Osteocyte (in vitro differentiated cells): ENCODE measurements around the gene LRRC27. TPM values are rescaled to one million over a fixed set of nuclear protein-coding genes. Genes with fewer than 3 reads are reported as not detected.

ENCODE experiments used
- DNase-seq: peaks from one replicate; pipeline ENCODE4 v3.0.0; 2021; ENCODE audit warnings: mixed read lengths; ENCODE audit not compliant: unreplicated experiment; ENCODE audit errors: extremely low spot score
- H3K27ac Mint-ChIP-seq: one replicate; pipeline ENCODE4 v1.8.0; 2021; ENCODE audit warnings: mild to moderate bottlenecking, mixed read lengths; ENCODE audit not compliant: unreplicated experiment
- H3K27me3 Mint-ChIP-seq: one replicate; pipeline ENCODE4 v1.8.0; 2021; ENCODE audit warnings: mixed read lengths; ENCODE audit not compliant: unreplicated experiment
- H3K36me3 Mint-ChIP-seq: one replicate; pipeline ENCODE4 v1.8.0; 2021; ENCODE audit warnings: mixed read lengths; ENCODE audit not compliant: unreplicated experiment
- H3K4me1 Mint-ChIP-seq: one replicate; pipeline ENCODE4 v1.8.0; 2021; ENCODE audit warnings: mixed read lengths; ENCODE audit not compliant: unreplicated experiment
- H3K4me3 Mint-ChIP-seq: one replicate; pipeline ENCODE4 v1.8.0; 2021; ENCODE audit warnings: mild to moderate bottlenecking, moderate library complexity, mixed read lengths; ENCODE audit not compliant: unreplicated experiment
- H3K9me3 Mint-ChIP-seq: one replicate; pipeline ENCODE4 v1.8.0; 2021; ENCODE audit warnings: mixed read lengths; ENCODE audit not compliant: unreplicated experiment
- total RNA-seq: library from RNA; stranded (reverse); gene quantifications from 2 replicates; pipeline ENCODE4 v1.2.1, GENCODE V29; 2021
- TF ChIP-seq, protein P1 (sequence below): fragments of 200-600 bp; sonication (generic); IDR thresholded peaks from 2 replicates; pipeline ENCODE4 v1.5.0; 2021; ENCODE audit warnings: antibody characterized with exemption, mild to moderate bottlenecking, moderate library complexity

Gene LRRC27
- total RNA-seq, 1 donor from 2014 or later, result 18.9 TPM

DNA sequence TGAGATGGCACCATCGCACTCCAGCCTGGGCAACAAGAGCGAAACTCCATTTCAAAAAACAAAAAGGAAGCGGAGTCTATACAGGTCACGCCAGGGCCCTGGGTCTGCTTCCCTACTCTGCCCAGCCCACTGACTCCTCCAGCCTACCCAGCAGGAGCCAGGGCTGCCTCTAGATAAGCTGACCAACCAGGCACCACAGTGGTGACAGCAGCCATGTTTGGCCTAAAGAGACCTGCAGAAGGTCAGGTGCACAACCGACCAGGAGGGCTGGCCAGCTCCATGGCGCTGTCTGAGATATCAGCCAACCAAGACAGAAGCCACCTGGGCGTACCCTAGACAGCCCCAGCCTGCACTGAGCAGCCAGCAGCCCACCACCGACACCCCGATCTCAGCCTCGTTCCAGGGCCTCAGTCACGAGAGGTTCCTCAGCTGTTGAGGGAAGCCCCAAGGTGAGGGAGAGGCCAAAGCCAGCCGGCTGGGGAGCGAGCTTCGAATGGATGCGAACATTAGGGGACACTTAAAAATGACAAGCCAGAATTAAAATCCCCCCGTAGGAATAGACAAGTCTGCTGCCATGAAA is 40.6 kb downstream of the LRRC27 start:
- Mint-ChIP-seq H3K27me3 (no peaks in the 10 kb centered on the region), H3K36me3 (peaks cover 15% of the 10 kb centered on the region), H3K4me1 (no peaks in the 10 kb centered on the region), H3K4me3 (no peak overlapping the region), H3K9me3 (no peaks in the 10 kb centered on the region), H3K27ac (no peak overlapping the region)
- DNase-seq, result no peak
- TF ChIP-seq, protein P1, sequence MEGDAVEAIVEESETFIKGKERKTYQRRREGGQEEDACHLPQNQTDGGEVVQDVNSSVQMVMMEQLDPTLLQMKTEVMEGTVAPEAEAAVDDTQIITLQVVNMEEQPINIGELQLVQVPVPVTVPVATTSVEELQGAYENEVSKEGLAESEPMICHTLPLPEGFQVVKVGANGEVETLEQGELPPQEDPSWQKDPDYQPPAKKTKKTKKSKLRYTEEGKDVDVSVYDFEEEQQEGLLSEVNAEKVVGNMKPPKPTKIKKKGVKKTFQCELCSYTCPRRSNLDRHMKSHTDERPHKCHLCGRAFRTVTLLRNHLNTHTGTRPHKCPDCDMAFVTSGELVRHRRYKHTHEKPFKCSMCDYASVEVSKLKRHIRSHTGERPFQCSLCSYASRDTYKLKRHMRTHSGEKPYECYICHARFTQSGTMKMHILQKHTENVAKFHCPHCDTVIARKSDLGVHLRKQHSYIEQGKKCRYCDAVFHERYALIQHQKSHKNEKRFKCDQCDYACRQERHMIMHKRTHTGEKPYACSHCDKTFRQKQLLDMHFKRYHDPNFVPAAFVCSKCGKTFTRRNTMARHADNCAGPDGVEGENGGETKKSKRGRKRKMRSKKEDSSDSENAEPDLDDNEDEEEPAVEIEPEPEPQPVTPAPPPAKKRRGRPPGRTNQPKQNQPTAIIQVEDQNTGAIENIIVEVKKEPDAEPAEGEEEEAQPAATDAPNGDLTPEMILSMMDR, result no peak

DNA sequence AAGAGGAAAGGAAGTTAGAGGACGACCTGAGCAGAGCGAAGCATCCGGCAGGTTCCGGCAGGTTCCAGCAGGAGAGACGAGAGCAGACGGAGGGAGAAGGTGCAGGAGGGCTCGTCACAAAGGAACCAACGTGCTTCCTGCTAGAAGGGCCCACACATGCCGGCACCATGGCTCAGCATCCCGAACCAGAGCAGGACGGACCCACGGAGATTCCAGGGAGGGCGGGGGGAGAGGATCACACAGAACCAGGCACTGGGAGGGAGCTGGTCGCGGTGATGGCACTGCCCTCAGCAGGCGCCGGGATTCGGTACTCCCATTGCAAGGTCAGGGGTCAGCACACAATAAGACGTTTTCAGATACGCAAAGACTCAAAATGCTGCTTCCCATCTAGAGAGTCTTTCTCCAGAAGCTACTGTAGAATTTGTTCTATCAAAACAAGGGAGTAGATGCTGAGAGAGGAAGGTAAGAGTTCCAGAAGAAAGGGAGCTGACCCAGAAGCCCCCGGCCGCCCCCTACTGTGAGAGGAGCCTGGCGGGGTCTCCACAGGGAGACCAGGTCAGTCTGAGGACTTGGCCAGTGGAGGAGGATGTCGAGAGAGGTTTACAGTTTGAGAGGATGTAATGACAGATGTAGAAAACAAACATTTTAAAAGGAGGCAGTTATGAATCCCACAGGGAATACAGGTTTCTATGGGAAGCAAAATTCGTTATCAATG is 41.4 kb downstream of the LRRC27 start:
- no peak for DNase-seq
- no peaks in the 10 kb centered on the region for H3K27me3 Mint-ChIP-seq
- TF ChIP-seq, protein P1, result no peak
- no peaks in the 10 kb centered on the region for H3K4me1 Mint-ChIP-seq
- H3K36me3 Mint-ChIP-seq, result peaks cover 12% of the 10 kb centered on the region
- H3K27ac Mint-ChIP-seq, result no peak overlapping the region
- no peak overlapping the region for H3K4me3 Mint-ChIP-seq
- H3K9me3 Mint-ChIP-seq, result no peaks in the 10 kb centered on the region

DNA sequence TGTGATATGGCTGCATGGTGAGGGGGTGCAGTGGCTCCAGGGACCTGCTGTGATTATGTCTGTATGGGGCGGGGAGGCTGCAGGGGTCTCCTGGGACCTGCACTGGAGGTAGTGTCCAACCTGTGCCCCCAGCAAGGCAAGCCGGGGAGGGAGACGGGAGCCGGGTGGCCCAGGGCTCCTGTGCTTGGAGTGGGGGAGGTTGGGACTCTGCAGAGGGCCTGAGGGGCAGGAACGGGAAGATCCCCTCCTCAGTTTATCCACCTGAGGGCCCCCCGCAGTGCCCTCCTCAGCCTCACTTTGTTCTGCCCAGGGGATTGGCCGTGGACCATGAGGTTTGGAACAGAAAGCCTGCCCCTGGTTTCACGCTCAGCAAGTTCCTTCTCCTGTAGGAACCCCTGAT is 42.2 kb downstream of the LRRC27 start:
- peaks cover 13% of the 10 kb centered on the region for H3K36me3 Mint-ChIP-seq
- no peaks in the 10 kb centered on the region for H3K9me3 Mint-ChIP-seq
- TF ChIP-seq, protein P1, result no peak
- H3K4me1 Mint-ChIP-seq, result no peaks in the 10 kb centered on the region
- no peaks in the 10 kb centered on the region for H3K27me3 Mint-ChIP-seq
- DNase-seq, result no peak
- H3K27ac Mint-ChIP-seq, result no peak overlapping the region
- H3K4me3 Mint-ChIP-seq, result no peak overlapping the region

DNA sequence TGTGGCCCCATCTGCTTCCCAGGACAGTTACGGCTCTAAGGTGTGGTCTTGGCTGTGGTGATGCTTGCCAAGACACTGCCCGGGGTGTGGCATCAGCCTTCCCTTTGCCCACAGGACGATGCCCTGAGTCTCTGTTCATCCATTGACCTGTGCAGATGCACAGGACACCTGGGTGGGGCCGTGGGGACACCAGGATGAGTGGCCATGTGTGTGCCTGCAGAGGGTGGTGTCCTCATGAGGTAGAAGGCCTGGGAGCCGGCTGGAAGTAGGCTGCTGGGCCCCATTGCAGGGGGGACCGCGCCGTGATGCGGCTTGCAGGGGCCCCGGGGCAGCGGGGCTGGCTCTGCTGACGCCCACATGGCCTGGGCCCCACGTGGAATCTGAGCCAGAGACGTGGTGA is 42.6 kb downstream of the LRRC27 start:
- no peak for DNase-seq
- no peaks in the 10 kb centered on the region for H3K4me1 Mint-ChIP-seq
- no peak overlapping the region for H3K4me3 Mint-ChIP-seq
- H3K27me3 Mint-ChIP-seq, result no peaks in the 10 kb centered on the region
- TF ChIP-seq, protein P1, result no peak
- H3K9me3 Mint-ChIP-seq, result no peaks in the 10 kb centered on the region
- H3K27ac Mint-ChIP-seq, result no peak overlapping the region
- H3K36me3 Mint-ChIP-seq, result peaks cover 17% of the 10 kb centered on the region

DNA sequence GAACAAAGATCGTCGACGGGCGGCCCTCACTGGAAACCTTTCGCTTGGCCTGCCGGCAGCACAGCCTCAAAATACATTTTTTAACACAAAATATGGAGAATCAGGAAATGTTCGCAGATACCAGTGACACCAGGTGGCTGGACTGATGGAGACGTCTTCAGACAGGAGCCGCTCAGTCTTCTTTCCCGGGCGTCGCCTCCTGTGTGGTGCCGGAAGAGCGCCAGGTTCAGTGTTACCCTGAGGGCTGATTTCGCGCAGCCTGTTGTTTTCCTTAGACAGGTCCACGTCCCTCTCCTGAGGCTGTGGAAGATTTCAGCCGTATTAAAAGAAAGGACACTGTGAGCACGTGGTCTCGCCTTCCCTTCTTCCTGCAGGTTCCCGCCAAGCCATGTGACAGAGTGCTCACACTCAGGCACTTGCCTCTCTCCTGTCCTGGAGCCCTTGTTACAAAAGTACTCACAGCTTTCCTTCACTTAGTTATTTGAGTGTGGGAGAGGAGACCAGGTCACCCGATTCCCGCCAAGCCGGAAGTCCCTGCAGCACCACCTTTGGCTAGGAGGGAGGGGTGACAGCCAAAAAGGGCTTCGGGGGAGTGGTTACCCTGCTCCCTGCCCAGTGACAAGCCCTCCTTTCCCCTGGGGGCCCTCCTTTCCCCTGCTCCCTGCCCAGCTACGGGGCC is 43.3 kb downstream of the LRRC27 start:
- Mint-ChIP-seq H3K36me3 (peaks cover 17% of the 10 kb centered on the region), H3K27ac (no peak overlapping the region), H3K4me1 (no peaks in the 10 kb centered on the region), H3K4me3 (no peak overlapping the region), H3K9me3 (no peaks in the 10 kb centered on the region), H3K27me3 (no peaks in the 10 kb centered on the region)
- DNase-seq, result no peak
- TF ChIP-seq, protein P1, result no peak
